HG02678 (cell line): Measurements from ENCODE around the gene TBC1D22B.
A peak's percentile ranks its signal among the peaks of the same experiment; 100 is the strongest.

Experiments
- ATAC-seq: cut with Tn5 transposase; IDR thresholded peaks from one replicate; pipeline ENCODE4 v1.9.1; 2021; ENCODE audit warnings: mild to moderate bottlenecking, moderate library complexity; ENCODE audit not compliant: unreplicated experiment

The TBC1D22B gene, protein sequence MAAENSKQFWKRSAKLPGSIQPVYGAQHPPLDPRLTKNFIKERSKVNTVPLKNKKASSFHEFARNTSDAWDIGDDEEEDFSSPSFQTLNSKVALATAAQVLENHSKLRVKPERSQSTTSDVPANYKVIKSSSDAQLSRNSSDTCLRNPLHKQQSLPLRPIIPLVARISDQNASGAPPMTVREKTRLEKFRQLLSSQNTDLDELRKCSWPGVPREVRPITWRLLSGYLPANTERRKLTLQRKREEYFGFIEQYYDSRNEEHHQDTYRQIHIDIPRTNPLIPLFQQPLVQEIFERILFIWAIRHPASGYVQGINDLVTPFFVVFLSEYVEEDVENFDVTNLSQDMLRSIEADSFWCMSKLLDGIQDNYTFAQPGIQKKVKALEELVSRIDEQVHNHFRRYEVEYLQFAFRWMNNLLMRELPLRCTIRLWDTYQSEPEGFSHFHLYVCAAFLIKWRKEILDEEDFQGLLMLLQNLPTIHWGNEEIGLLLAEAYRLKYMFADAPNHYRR

DNA sequence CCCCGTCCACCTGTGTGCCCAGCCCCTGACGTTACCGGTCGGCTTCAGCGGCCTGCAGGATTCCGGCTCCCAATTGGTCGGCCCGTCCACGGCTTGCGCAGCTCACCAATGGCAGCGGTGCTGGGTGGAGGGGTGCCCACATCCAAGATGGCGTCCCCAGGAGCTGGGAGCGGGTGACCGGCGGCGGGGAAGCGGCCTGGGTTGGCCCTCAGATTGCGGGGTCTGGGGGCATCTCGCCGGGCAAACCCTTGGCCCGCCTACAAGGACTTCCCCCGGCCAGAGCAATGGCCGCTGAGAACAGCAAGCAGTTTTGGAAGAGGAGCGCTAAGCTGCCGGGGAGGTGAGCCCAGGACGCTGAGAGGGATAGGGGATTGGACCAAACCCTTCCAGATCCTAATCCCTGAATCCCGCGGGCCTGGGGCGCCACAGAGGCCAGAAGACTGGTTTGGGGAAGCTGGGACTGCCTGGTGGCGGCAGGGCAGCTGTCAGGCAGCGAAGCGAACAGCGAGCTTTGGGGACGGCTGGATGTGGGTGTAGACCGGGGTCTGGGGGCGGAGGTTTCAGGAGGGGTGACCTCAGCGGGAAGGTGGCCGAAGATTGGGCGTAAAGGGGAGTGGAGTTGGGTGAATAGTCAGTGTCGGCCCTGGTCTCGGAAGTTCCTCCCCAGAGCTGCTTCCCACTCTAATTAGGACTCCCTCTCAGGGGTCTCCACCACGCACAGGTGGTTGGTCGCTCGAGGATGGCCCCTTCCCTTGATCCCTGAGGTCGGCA is at the start of gene TBC1D22B, which contains the start of gene TMEM217:
Gene TBC1D22B, plus strand, starts transcription at position 139 of the 771 bp plus-strand sequence. Its CDS starts 146 bp downstream, at position 285.
Gene TMEM217, minus strand, starts transcription at position 511 of the 771 bp plus-strand sequence. CDS start 39,114 bp downstream, outside the sequence.
- peak; percentile 97 for ATAC-seq

DNA sequence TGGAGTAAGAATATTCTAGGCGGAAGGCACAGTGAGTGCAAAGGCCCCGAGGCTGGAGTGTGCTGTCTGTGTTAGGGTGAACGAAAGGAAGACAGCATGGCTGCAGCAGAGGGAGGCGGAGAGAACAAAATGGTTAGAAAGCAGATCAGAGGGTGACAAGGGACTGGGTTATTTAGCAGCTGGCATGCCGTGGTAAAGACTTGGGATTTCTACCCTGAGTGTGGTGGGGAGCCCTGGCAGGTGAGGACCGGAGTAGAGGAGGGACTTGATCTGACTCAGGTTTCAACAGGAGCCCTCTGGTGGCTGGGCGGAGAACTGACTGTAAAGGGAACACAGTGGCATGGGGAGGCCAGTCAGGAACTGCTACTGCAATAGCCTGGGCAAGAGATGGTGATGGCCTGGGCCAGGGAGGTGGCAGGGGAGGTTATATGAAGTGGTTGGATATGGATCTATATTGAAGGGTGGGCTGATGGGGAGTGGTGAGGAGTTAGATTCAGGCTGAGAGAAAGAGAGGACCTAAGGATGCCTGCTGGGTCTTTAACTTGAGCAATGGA is 49.6 kb upstream of the TBC1D22B start:
- no peak for ATAC-seq

DNA sequence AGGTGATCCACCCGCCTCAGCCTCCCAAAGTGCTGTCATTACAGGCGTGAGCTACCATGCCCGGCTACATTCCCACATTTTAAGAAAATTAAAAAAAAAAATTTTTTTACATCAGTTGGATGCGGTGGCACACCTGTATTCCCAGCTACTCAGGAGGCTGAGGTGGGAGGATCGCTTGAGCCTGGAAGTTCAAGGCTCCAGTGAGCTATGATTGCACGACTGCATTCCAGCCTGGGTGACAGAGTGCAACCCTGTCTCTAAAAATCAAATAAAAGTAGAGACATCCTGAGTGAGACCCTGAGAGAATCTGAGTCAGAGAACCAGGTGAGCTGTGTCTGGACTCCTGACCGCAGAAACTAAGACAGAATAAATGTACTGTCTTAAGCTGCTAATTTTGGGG is 48.8 kb upstream of the TBC1D22B start:
- ATAC-seq, result no peak

DNA sequence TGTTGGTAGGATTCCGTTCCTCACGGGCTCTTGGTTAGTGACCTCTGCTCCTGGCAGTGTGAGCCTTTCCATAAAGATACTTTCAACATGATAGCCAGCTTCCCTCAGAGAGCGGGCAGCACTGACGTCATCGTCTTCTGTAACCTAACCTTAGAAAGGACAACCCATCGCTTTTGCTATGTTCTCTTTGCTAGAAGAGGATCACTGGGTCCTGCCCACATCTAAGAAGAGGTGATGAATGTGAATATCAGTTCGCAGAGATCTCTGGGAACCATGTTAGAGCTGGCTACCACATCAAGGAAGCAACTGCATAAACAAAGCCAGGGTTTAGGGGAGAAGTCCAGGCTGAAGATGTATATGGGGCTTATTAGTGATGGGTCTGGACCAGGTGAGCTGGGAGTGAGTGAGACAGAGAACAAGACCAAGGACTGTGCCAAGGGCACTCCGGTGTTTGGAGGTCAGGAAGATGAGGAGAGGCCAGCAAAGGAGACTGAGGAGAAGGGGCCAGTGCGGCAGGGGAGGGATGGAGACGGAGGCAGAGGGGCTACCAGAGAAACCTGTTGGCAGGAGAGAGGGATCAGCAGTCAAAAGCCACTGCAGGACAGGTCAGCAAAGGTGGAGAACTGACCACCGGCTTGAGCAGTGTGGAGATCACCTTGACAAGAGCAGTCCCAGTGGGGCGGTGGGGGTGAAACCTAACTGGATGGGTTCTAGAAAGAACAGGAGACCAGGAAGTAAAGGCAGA is 47.9 kb upstream of the TBC1D22B start:
- ATAC-seq, result no peak

DNA sequence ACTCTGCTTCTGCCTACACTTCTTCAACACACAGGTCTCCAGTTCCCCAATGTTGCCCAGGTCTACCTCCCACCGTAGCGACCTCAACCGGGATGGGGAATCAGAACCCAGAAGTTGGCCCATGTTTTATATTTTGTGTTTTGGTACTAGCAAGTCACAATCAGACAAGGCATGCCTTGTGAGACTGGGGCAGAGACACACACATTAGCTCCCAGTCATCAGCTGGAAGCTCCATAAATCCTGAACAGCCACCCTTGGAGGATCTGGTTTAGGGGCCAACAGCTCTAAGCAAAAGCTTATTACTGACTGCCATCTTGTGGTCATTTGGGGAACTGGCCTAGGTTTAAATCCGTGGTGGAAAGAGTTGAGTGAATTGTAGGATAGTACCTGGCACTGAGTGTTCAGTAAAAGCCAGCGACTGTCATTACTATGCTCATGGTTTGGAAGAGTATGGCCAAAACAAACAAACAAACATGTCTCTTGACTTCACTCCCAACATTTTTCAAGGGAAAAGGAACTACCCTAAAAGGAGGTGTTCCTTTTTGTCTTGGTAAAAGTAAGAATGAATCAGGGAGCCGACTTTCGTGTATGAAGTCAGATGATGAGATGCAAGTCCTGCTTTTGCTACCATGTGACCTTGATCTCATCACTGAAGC is 47.1 kb upstream of the TBC1D22B start:
- no peak for ATAC-seq

DNA sequence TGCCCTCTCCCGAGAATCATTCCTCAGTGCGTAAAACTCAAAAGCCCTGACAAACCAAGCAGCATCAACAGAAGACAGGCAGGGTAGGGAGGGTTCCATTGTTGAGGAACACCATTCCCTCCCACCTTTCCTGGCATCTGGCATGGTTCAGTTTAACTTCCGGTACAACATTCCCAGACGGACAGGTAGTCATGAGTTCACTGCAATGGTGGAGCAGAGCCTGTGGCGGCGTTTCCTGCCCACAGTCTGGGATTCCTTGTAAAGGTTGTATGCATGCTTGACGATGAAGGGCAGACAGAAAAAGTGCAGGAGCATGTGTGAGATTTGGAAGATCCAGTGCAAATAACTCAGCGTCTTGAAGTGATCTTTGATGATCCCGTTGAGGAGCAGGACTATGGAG is 45.3 kb upstream of the TBC1D22B start:
- ATAC-seq, result no peak

DNA sequence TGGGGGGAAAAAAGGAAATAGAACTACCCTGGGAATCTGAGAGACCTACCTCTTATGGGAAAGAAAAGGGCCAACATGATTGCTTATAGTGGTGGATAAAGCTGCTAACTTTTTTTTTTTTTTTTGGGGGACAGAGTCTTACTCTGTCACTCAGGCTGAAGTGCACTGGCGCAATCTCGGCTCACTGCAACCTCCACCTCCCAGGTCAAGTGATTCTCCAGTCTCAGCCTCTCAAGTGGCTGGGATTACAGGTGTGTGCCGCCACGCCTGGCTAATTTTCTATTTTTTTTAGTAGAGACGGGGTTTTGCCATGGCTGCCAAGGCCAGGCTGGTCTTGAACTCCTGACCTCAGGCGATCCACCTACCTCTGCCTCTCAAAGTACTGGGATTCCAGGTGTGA is 39.5 kb upstream of the TBC1D22B start:
- ATAC-seq, result no peak

DNA sequence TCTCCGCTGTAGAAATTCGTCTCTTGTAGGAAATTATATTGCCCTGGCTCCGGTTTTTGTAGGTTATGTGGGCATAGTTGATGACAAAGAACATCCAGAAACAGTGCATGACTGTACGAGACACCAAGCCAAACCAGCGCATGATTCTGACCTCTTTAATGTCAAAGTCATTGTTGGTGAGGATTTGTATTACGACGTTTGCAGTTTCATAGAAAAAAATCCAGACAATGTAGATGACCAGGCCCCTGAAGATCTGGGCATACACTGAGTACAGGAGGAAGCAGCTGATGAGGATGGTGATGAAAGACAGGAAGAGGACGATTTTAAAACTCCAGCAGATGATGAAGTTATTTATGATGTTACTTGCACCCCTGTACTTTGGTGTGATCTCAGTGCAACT is 39.1 kb upstream of the TBC1D22B start:
- no peak for ATAC-seq

DNA sequence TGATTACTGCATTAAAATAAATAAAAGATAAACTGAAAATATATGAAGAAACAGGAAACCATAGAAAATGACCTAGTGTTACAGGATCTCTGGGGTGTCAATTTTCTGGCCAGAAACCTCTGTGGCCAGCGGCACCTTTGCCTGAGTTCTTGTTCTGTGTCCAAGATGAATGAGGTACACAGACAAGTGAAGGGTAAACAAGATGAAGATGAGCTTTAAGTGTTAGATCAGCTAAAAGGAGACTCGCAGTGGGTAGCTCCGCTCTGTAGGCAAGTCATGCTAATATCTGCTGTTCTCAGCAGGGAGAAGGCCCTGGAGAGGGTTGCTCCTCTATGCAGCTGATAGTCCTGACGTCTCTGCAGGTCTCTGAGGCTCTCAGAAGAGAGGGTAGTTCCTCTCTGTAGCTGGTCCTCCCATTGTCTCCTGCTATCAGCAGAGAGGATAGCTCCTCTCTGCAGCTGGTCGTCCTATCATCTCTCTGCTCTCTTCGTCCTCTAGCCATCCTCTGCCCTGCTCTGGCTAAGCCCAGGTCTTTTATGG is 35.9 kb upstream of the TBC1D22B start:
- ATAC-seq, result peak; percentile 5

DNA sequence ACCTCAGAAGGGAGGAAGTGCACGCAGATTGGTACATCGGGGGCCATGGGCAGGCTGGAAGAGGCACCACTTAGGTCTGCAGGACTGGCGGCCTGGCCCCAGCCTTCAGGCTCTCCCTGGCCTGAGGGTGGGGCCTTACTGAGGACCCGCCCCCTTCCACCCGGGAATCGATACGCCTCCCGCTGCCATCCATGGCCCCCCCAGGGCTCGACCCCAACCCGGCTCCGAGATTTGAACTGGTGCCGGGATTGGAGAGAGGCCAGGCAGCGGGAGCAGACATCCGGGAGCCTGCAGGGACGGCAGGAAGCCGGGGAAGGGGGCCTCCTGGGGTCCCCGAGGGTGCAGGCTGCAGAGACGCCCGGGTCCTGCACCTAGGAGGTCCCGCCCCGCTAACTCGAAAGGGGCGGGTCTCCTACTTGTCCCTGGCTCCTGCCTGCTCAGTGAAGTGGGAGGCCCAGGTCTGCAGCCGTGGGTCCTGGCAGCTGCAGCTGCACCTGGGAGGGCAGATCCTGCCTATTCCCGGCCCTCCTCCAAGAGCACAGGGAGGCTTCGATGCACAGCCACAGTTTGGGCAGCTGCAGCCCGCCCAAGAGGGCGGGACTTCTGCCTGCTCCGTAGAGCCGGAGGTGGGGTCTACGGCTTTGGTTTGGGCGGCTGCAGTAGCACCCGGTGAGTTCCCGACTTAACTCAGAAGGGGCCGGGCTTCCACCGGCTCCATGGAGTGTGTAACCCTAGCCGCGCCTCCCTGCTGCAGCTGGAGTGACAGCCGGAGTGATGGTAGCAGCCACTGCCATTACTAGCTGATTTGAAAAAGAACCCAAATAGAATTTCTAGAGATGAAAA is 35.2 kb upstream of the TBC1D22B start:
- ATAC-seq, result peak; percentile 86

DNA sequence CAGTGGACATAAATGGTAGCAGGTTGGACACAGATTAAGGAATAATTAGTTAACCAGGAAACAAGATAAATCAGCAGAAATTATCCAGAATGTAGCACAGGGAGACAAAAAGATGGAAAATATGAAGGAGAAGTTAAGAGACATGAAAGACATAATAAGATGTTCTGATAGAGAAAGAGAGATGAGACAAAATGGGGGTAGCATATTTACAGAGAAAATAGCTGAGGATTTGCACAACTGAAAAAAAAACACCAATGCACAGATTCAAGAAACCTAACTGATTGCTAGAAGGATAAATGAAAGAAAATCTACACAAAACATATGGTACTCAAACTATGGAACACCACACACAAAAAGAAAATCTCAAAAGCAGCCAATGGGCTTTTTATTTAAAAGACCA is 34.6 kb upstream of the TBC1D22B start:
- no peak for ATAC-seq

DNA sequence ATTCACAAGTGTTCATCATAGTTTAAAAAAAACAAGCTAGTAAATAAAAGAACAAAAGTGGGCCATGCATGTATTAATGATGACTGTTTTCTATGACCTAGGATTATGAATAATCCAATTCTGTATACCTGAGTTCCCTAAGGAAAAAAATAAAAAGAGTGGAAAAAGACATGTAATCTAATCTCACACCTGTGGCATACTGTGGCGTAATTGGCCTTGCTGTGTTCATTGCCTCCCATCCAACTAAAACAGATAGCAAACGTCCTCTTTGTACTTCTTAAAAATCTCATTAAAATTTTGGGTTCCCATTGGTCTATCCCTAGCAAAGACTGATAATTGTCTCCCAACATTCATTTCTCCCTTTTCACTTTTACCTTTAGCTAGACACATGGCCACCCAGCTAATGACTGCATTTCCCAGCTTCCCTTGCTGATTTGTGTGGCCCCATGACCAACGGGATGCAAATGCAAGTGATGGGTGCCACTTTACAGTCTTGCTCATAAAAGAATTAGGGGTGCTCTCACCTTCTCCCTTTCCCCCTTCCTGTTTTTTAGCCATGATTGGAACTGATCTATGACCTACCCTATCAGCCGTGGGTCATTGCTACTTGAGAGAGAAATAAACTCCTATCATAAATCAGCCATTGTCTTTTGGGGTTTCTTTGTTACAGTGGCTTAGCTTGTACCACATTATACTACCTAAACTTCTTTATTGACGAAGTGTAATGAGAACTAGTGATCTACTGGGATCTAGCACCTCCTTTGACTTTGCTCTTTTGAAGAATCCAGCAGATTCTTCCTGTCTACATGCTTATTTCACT is 32.0 kb upstream of the TBC1D22B start:
- no peak for ATAC-seq

DNA sequence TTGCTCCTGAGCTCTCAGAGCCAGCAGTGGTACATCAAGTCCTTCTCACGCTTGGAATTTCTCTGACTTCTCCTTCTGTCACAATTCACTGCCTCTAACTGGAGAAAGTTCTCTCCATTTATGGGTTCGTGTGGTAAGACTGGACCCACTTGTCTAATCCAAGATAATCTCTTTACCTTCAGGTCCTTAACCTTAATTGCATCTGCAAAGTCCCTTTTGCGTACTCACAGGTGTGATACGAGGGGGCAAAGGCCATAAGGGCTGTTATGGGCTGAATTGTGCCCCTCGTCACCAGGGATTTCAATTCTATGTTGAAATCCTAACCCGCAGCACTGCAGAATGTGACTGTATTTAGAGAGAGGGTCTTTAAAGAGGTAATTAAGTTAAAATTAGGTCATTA is 27.5 kb upstream of the TBC1D22B start:
- no peak for ATAC-seq

DNA sequence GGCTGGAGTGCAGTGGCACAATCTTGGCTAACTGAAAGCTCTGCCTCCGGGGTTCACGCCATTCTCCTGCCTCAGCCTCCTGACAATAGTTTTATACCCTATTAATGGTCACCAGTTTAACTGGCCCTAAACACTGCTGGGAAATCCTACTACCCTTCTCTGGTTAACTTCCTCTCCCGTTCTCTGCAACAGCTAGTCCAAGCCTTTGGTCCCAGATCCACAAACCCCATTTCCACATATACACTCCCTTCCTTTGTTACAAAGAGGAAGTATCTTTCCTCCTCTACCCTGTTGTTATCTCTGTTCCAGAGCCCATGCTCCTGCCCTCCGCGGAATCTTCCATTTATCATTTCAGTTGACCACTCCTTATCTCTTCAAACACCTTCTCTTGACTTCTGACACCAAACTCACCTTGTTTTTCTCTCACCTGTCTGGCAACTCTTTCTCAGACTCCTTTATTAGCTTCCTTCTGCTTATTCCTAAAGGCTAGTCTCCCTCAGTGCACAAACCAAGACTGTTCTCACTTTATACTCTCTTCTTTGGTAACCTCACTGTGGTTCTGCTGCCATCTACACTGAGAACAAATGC is 25.0 kb upstream of the TBC1D22B start:
- no peak for ATAC-seq

DNA sequence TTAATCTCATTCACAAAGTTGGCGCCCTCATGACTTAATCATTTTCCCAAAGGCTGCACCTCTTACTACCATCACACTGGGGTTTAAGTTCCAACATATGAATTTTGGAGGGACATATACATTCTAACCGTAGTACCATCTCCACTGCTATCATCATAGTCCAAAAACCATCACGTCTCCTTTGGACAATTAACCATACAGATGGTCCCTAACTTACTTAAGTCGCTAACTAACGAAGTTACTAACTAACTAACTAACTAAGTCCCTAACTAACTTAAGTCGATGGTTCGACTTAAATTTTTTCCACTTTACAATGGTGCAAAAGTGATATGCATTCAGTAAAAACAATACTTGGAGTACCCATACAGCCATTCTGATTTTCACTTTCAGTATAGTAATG is 24.0 kb upstream of the TBC1D22B start:
- no peak for ATAC-seq

DNA sequence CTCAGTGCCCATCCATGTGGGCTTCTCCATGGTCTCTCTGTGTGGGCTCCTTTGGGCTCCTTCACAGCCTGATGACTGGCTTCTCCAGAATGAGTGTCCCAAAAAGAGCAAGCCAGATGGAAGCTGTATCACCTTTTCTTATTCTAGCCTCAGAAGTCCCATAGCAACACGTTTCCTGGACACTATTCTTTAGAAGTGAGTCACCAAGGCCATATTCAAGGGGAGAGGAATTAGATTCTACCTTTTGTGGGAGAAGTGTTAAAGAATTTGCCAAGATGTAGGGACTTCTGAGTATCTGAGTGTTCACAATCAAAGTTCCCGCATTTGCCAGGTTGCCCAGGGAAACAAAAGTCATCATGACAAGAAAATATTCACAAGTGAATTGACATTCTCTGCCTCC is 20.7 kb upstream of the TBC1D22B start:
- no peak for ATAC-seq

DNA sequence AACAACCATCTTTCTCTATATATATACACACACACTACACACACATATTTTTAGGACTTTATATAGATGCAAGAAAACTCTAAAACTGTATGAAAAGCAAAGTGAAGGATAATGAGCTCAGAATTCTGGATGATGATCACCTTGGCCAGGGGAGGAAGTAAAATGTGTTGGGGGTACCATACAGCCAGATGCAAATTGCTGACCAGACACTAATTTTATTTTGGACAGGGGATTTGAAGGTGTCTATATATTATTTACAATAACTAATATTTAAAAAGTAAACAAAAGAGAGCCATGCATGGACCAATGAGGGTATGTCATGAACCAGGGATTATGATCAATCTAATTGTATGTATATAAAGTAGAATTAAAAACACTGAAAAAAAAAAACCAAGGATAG is 19.8 kb upstream of the TBC1D22B start:
- ATAC-seq, result no peak

DNA sequence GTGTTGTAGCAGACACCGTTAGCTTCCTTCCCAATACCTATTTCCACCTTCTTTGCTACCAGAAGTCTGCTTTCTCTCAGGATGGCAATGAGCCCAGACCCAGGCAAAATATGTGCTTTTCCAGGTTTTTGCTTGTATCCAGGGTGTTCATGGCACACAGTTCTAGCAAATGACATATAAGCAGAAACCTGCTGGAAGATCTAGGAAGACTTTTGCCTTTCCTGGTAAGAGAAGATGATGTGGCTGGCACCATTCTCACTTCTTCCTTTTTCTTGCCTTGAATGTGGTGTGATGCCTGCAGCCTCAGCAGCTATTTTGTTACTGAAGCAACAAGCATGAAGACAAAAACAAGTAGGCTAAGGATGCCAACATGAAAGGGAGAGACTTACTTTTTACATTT is 19.2 kb upstream of the TBC1D22B start:
- ATAC-seq, result no peak
